HG03457 (cell line): ENCODE data around the gene KMT5C.

Source experiments
- ATAC-seq: cut with Tn5 transposase; IDR thresholded peaks from one replicate; pipeline ENCODE4 v1.9.1; 2021; ENCODE audit warnings: moderate number of reproducible peaks; ENCODE audit not compliant: unreplicated experiment

Gene KMT5C

DNA sequence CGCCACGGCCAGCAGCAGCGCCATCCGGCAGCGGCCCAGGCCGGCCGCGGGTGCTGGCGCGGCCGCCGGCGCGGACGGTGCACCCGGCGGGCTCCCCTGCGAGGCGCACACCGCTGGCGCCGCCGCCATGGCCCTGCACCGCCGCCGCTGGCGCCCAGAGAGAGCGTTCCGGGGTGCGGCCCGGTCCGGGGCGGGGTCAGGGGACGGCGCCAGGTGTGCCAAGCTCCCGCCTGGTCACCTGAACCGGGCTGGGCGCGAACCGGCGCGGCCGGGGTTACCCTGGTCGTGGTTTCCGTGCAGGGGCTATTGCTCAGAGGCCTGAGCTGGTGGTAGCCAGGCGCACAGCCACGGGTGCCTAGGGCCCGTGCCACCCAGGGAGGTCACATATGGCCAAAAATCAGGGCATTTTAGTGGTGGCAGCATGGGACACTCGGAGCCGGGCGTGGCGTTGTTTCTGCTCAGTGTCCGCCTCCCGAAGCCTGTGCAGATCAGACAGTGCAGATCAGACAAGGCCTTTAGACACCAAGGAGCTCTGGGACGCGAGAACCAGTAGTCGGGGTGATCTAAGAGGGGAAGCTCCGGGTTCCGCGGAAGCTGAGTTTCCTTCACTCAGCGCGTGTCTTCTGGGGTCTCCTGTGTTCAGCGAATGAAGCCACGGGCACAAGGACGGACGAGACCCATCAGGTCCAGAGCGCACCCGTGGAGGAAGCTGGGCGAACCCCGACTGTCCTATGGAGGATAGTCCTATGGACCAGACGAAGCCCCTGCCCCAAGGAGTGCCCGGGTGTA lies 44.6 kb downstream of the KMT5C start, which contains the start of gene TMEM238:
TSS of gene TMEM238 (minus strand) at position 162 of the 789 bp plus-strand sequence. CDS start at position 129, 33 bp downstream.
- no peak for ATAC-seq

DNA sequence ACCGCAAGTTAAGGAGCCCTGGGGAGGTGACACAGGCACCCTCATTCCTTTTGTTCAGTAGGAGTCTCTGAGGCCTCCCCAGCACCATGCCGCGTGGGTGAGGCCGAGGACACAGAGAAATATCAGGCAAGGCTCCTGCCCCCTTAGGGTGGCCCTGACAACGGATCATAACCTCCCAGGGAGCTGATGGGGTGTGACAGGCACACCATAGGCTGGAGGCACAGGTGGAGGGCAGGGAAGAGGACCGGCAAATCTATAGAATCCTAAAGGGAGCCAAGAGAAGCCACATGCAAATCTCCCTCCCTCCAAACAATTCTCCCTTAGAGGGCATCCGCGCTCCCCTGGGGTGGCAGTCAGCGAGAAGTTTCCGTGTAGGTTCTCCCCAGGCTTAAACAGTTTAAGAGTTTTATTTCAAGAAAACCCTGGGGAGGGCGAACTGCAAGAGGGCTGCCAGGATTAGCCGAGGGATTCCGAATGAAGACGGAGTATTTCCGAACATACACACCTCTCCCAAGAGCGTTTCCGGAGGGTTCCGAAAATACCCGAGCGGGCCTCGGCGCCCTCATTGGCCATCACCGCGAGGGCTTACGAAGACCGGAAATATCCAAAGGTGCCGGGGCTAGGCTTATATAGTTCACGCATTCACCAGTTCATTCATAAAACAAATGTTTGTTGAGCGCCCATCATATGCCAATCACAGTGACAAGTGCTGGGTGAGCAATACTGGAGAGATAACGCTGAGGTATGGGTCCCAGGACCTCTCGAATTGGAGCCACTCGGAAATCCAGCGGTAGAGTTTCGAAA lies 45.4 kb downstream of the KMT5C start:
- ATAC-seq = peak; percentile 36

DNA sequence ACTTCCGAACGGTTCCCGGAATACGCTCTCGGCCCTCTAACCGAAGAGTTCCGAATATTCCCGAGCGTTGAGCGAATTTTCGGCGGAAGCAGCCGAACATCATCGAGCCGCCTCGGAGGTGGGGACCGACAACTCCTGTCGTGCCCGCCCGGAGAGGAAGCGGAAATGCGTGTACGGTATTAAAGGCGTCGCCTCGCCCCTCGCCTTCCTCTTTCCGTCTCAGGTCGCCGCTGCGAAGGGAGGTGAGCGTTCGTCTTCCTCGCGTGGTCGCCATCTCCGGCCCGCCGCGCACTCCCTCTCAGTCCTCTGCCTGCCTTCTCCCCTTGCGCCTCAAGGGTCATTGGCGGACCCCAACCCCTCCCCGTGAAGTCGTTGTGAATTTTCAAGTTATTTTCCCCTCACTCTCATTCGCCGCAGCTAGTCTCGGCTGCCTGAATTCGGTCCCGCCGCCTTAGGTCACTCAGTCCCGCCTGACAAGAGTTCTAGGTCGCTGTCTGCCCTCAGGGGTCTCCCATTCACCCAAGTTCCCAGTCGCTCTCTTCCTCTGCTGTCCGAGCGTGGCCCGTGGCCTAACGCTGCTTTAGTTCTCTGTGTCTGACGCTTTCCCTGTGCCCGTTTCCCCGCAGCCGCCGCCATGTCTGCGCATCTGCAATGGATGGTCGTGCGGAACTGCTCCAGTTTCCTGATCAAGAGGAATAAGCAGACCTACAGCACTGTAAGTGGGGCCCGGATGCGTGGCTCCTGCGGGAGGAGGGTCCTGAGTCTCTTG lies 46.2 kb downstream of the KMT5C start, which contains the start of gene RPL28:
TSS of gene RPL28 (plus strand) at position 209 of the 769 bp plus-strand sequence. CDS start at position 635, 426 bp downstream.
- ATAC-seq = peak; percentile 53

DNA sequence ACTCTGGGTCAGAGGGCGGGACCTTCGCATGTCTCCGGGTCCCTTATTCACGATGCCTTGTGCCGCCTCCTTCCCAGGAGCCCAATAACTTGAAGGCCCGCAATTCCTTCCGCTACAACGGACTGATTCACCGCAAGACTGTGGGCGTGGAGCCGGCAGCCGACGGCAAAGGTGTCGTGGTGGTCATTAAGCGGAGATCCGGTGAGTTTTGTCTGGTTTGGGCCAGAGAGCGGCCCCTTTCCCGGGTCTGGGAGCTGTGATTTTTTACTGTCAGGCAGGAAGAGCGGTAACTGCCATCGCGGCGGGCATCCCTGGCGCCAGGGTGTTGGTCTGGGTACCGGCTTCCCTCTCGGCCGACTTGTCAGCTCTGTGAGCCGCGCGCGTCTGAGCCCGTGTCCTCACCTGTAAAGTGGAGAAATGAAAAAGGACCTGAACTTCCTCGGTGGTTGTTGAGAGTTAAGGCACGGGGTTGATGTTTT lies 46.9 kb downstream of the KMT5C start:
- ATAC-seq = no peak

DNA sequence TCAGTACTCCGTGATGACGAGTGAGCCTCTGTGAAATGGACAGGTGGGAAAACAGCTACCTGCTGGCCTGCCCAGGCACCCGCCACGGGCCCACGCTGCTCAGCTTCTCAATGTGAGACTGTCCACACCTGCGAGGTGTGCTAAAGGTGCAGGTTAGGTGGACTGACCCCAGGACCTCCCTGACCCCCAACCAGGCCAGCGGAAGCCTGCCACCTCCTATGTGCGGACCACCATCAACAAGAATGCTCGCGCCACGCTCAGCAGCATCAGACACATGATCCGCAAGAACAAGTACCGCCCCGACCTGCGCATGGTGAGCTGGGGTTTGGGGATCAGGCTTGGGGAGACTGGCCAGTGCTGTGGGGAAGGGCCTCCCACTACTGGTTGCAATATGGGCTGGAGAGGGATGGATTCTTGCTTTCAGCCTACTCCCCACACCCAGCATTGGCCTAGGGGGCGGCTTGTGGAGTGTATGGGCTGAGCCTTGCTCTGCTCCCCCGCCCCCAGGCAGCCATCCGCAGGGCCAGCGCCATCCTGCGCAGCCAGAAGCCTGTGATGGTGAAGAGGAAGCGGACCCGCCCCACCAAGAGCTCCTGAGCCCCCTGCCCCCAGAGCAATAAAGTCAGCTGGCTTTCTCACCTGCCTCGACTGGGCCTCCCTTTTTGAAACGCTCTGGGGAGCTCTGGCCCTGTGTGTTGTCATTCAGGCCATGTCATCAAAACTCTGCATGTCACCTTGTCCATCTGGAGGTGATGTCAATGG lies 48.2 kb downstream of the KMT5C start:
- no peak for ATAC-seq

DNA sequence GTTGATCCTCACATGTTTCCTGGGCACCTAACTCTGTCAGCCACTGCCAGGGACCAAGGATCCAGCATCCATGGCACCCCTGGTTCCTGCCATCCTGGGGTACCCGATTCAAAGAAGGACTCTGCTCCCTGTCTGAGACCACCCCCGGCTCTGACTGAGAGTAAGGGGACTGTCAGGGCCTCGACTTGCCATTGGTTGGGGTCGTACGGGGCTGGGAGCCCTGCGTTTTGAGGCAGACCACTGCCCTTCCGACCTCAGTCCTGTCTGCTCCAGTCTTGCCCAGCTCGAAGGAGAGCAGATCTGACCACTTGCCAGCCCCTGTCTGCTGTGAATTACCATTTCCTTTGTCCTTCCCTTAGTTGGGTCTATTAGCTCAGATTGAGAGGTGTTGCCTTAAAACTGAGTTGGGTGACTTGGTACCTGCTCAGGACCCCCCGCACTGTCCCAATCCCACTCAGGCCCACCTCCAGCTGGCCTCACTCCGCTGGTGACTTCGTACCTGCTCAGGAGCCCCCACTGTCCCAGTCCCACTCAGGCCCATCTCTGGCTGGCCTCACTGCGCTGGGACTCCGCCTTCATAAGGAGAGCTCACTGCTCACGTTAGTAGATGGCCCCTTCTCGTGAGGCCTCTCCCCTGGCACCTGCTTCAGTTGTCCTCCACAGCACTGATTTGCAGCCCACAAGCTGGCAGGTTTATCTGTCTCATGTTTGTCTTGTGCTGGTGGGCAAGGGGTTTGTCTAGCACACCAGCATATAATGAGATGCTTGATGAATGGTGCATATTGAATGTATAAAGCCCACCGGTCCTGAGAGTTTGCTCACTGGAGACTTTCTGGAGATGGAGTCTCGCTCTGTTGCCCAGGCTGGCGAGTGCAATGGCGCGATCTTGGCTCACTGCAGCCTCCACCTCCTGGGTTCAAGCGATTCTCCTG lies 50.0 kb downstream of the KMT5C start:
- ATAC-seq = no peak

DNA sequence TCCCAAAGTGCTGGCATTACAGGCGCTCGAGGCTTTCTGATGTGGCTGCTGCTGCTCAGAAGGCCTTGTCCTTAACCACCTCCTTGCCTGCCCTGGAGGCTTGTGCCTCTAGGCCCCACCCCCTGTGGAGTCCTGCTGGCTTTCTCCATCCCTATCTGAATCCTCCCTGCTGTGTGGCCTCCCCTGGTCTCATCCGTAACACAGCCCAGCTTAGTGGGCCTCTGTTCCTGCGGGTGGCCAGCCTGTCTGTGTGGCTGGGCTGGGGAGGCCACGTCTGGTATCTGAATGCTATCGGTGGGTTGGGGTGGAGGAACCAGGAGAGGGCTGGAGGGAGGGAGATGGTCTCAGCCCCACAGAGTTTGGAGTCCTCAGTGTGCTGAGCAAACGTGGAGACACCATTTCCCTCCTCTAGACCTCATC lies 50.8 kb downstream of the KMT5C start:
- no peak for ATAC-seq

DNA sequence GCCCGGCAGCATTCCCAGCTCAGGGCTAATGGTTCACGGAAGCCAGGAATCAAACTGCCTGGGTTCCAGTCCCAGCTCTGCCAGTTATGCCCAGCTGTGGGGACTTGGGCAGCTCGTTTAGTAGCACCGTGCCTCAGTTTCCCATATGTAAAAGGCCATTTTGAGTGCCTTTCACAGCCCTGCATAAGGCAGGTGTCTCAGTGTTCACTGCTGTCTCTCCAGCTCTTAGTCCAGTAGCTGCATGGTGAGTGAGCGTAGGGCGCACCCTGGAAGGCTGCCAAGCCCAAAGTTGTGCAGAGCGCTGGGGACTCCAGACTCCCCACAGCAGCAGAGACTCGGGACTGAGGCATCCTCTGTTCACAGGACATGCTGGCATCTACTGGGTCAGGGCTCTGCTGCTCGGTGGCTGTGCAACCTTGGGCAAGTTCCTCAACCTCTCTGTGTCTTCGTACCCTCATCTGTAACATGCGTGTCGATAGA lies 51.6 kb downstream of the KMT5C start:
- ATAC-seq = no peak

DNA sequence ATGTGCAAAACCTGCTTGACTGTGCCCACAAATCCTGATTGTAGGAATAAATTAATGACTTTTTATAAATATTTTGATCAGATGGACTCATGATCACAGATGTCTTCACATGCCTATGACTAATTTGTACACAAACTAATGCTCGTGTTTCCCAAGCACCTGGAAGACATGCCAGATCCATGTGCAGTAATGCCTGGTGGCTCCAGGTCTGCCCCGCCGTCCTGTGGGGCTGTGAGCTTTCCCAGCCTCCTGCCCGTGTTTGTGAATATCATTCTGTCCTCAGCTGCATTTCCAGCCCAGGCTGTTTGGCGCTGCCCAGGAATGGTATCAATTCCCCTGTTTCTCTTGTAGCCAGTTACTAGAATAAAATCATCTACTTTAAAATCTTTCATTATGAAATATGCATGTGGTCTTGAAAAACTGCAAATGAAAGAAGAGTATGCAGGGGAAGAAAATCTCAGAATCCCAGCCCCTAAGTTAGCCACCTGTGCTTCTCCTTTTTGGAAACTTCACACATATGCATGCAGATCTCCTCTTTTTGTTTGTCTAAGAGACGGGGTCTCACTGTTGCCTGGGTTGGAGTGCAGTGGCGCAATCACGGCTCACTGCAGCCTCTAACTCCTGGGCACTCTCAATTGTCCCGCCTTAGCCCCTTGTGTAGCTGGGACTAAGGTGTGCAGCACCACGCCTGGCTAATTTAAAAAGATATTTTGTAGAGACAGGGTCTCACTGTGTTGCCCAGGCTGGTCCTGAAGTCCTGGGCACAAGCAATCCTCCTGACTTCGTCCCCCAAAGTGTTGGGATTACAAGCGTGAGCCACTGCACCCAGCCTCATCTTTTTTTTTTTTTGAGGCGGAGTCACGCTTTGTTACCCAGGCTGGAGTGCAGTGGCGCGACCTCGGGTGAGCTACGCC lies 52.3 kb downstream of the KMT5C start:
- no peak for ATAC-seq

DNA sequence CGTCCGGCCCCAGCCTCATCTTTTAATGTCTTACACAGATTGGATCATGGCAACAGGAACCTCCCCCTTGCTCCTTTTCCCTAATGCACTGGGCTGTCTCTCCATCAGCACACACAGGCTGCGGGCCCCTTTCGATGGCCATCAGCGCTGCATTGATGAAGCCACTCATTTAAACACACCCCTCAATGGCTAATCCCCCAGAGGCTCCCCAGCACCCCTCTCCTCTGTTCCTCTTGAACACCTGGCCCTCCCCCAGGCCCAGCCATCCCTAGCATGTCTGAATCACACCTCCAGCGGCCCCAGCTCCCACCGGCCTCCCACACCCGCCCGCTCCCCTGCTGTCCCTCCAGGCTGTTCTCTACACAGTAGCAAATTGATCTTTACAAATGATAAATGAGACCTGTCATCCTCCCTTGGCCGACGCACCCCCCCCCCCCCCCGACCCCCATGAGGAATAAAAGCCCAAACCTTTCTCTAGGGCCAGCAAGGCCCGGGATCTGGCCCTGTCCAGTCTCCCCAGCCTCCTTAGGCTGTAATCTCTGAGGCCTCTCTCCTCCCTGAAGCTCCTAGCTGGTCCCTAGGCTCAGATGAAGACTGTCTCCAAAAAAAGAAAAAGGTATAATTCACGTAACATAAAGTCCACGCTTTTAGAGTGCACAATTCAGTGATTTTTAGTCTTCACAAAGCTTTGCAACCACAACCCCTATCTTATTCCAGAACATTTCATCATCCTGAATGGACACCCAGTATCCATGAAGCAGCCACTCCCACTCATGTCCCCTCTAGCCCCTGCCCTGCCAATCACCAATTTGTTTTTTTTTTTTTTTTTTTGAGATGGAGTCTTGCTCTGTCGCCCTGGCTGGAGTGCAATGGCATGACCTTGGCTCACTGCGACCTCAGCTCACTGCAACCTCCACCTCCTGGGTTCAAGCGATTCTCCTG lies 53.4 kb downstream of the KMT5C start:
- no peak for ATAC-seq
